Neural crest cell (in vitro differentiated cells): ENCODE measurements around the gene GRIK1. TPM values are rescaled to one million over a fixed set of nuclear protein-coding genes. Genes with fewer than 3 reads are reported as not detected.

Source experiments
- DNase-seq: peaks from one replicate; pipeline ENCODE4 v3.0.0; 2021; ENCODE audit warnings: low read depth, mixed read lengths, low spot score
- H3K27ac Mint-ChIP-seq: one replicate; pipeline ENCODE4 v1.8.0; 2021; ENCODE audit warnings: mild to moderate bottlenecking, mixed read lengths; ENCODE audit not compliant: unreplicated experiment
- H3K27me3 Mint-ChIP-seq: 2 replicates; pipeline ENCODE4 v1.8.0; 2021; ENCODE audit warnings: low read depth, mild to moderate bottlenecking, mixed read lengths
- H3K36me3 Mint-ChIP-seq: 2 replicates; pipeline ENCODE4 v1.8.0; 2021; ENCODE audit warnings: low read depth, mild to moderate bottlenecking, mixed read lengths
- H3K4me1 Mint-ChIP-seq: 2 replicates; pipeline ENCODE4 v1.8.0; 2021; ENCODE audit warnings: mixed read lengths
- H3K4me3 Mint-ChIP-seq: one replicate; pipeline ENCODE4 v1.8.0; 2021; ENCODE audit warnings: mild to moderate bottlenecking, mixed read lengths
- H3K9me3 Mint-ChIP-seq: 2 replicates; pipeline ENCODE4 v1.8.0; 2021; ENCODE audit warnings: mixed read lengths
- CTCF ChIP-seq: fragments of 200-600 bp; sonication (generic); conservative IDR thresholded peaks from 2 replicates; pipeline ENCODE4 v1.5.0; 2021; ENCODE audit warnings: antibody characterized with exemption, mild to moderate bottlenecking
- total RNA-seq: library from RNA; stranded (reverse); gene quantifications from 2 replicates; pipeline ENCODE4 v1.2.1, GENCODE V29; 2021

GRIK1 gene
- total RNA-seq, 1 donor from 2014 or later = 0.91 TPM

GRCh38 chr21:29817450-29817849 lies 122.3 kb downstream of the GRIK1 start:
- no peaks in the 10 kb centered on the region for H3K36me3 Mint-ChIP-seq
- no peak for DNase-seq
- no peak overlapping the region for H3K27ac Mint-ChIP-seq
- H3K27me3 Mint-ChIP-seq = no peaks in the 10 kb centered on the region
- H3K9me3 Mint-ChIP-seq = no peaks in the 10 kb centered on the region
- no peak overlapping the region for H3K4me3 Mint-ChIP-seq
- TF ChIP-seq CTCF = no peak
- H3K4me1 Mint-ChIP-seq = peaks cover 15% of the 10 kb centered on the region

DNA sequence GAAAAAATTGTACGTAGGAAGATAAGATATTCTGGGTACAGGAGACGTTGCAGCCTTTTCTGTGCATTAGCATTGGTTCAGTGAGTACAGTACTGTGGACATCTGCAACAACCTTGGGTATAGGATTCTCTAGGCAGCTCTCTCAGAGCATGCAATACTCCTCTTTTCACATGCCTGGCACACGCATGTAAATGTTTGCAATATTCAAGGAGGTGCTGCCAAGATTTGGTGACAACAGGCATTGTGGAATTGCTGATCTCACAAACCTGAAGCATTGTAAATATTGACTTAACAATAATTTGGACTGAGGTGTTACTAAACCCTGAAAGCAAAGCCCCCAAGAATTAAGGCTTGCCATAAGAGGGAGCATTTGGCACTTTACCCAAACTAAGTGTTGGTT lies 126.8 kb downstream of the GRIK1 start:
- Mint-ChIP-seq H3K27me3 (peaks cover 4% of the 10 kb centered on the region), H3K36me3 (no peaks in the 10 kb centered on the region), H3K9me3 (no peaks in the 10 kb centered on the region), H3K4me3 (no peak overlapping the region), H3K27ac (no peak overlapping the region), H3K4me1 (no peaks in the 10 kb centered on the region)
- no peak for TF ChIP-seq CTCF
- DNase-seq = no peak

DNA sequence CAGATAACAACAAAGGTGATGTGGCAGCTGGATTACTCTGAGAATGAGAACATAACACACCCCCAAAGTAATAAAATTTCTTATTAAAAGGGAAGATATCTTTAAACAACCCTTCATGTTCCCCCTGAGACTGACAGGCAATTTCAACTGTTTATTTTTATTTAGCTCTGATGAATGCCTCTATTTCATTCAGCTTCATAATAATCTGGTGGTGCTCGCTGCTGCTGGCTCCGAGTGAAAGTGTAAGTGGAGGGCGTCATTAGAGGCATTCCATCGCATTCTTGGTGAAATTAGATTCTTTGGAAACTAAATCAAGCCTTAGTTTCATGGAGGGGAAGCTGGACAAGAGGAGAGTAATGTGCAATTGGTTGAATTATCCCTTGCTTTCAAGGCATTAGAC lies 128.9 kb downstream of the GRIK1 start:
- DNase-seq = no peak
- Mint-ChIP-seq H3K9me3 (peaks cover 3% of the 10 kb centered on the region), H3K27me3 (peaks cover 4% of the 10 kb centered on the region), H3K27ac (no peak overlapping the region), H3K4me3 (no peak overlapping the region), H3K4me1 (no peaks in the 10 kb centered on the region), H3K36me3 (no peaks in the 10 kb centered on the region)
- no peak for TF ChIP-seq CTCF

GRCh38 chr21:29808153-29808552 lies 131.6 kb downstream of the GRIK1 start:
- no peaks in the 10 kb centered on the region for H3K4me1 Mint-ChIP-seq
- H3K27me3 Mint-ChIP-seq = peaks cover 4% of the 10 kb centered on the region
- no peaks in the 10 kb centered on the region for H3K36me3 Mint-ChIP-seq
- DNase-seq = no peak
- H3K9me3 Mint-ChIP-seq = peaks cover 3% of the 10 kb centered on the region
- TF ChIP-seq CTCF = no peak
- no peak overlapping the region for H3K4me3 Mint-ChIP-seq
- H3K27ac Mint-ChIP-seq = no peak overlapping the region

DNA sequence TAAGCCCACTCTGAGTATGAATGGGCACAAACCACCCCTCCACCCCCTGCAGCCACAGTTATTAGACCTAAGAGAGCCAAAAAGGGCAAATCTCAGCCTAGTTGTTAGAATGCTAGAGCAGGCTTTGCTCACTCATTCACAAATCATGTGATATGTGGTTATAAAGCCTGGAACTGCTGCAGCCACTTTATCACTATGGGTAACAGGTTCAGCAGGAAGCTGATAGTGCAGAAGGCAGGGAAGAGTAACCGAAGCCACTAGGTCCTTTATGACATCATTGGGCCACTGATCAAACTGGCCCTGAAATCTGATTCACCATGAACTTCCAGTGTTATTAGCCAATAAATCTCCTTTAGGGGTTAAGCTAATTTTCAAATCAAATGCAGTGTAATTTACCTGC lies 134.7 kb downstream of the GRIK1 start:
- H3K4me1 Mint-ChIP-seq = no peaks in the 10 kb centered on the region

More for the DNA sequence above, 134.7 kb downstream of the GRIK1 start:
- peaks cover 6% of the 10 kb centered on the region for H3K9me3 Mint-ChIP-seq
- H3K36me3 Mint-ChIP-seq = no peaks in the 10 kb centered on the region
- H3K27ac Mint-ChIP-seq = no peak overlapping the region
- DNase-seq = no peak
- no peaks in the 10 kb centered on the region for H3K27me3 Mint-ChIP-seq
- H3K4me3 Mint-ChIP-seq = no peak overlapping the region
- no peak for TF ChIP-seq CTCF
